HEK293T (cell line): ENCODE results near the gene TMEM181.

Experiments used
- CTCF ChIA-PET: fragments of 350-600 bp; formaldehyde crosslinking; extraction: SDS; loops from one replicate; lab custom pipeline; 2021; ENCODE audit warnings: antibody characterized with exemption, inconsistent platforms; lab: Yijun Ruan, JAX
- POLR2A ChIA-PET: fragments of 350-600 bp; formaldehyde crosslinking; extraction: SDS; loops from one replicate; lab custom pipeline; 2020; ENCODE audit warnings: antibody characterized with exemption, inconsistent platforms; lab: Yijun Ruan, JAX
- DNase-seq: peaks from one replicate; pipeline ENCODE4 v3.0.0; 2012; ENCODE audit warnings: mixed read lengths; ENCODE audit errors: extremely low spot score
- ARNT ChIP-seq: fragments of 450-650 bp; IDR thresholded peaks from 2 replicates; pipeline ENCODE4 v1.6.1; 2017; ENCODE audit warnings: mild to moderate bottlenecking
- BHLHE40 ChIP-seq: fragments of 450-650 bp; IDR thresholded peaks from 2 replicates; pipeline ENCODE4 v1.6.1; 2016; ENCODE audit warnings: mild to moderate bottlenecking, moderate library complexity, borderline replicate concordance
- CTBP1 ChIP-seq: fragments of 450-650 bp; IDR thresholded peaks from 2 replicates; pipeline ENCODE4 v1.6.1; 2016; ENCODE audit warnings: borderline replicate concordance
- ELF4 ChIP-seq: fragments of 450-650 bp; IDR thresholded peaks from 2 replicates; pipeline ENCODE4 v1.6.1; 2017; ENCODE audit warnings: antibody characterized with exemption
- FOXA1 ChIP-seq: fragments of 450-650 bp; IDR thresholded peaks from 2 replicates; pipeline ENCODE4 v1.6.1; 2016; ENCODE audit warnings: mild to moderate bottlenecking
- FOXK2 ChIP-seq: fragments of 450-650 bp; IDR thresholded peaks from 2 replicates; pipeline ENCODE4 v1.6.1; 2016; ENCODE audit warnings: mild to moderate bottlenecking
- FOXM1 ChIP-seq: fragments of 450-650 bp; IDR thresholded peaks from 2 replicates; pipeline ENCODE4 v1.6.1; 2017; ENCODE audit warnings: mild to moderate bottlenecking, borderline replicate concordance
- HDGF ChIP-seq: fragments of 450-650 bp; IDR thresholded peaks from 2 replicates; pipeline ENCODE4 v1.6.1; 2017; ENCODE audit warnings: antibody characterized with exemption, borderline replicate concordance
- L3MBTL2 ChIP-seq: fragments of 450-650 bp; conservative IDR thresholded peaks from 2 replicates; pipeline ENCODE4 v1.6.1; 2016; ENCODE audit warnings: mild to moderate bottlenecking
- LEF1 ChIP-seq: fragments of 450-650 bp; IDR thresholded peaks from 2 replicates; pipeline ENCODE4 v1.6.1; 2017; ENCODE audit warnings: mild to moderate bottlenecking, borderline replicate concordance
- NFRKB ChIP-seq: fragments of 450-650 bp; IDR thresholded peaks from 2 replicates; pipeline ENCODE4 v1.6.1; 2016; ENCODE audit warnings: mild to moderate bottlenecking, moderate library complexity
- SP1 ChIP-seq: fragments of 450-650 bp; IDR thresholded peaks from 2 replicates; pipeline ENCODE4 v1.6.1; 2017
- SUZ12 ChIP-seq: fragments of 450-650 bp; IDR thresholded peaks from 2 replicates; pipeline ENCODE4 v1.6.1; 2016; ENCODE audit warnings: mild to moderate bottlenecking
- TARDBP ChIP-seq: fragments of 450-650 bp; IDR thresholded peaks from 2 replicates; pipeline ENCODE4 v1.6.1; 2016
- ZNF384 ChIP-seq: fragments of 450-650 bp; IDR thresholded peaks from 2 replicates; pipeline ENCODE4 v1.6.1; 2016
- TF ChIP-seq, protein P1 (sequence below): fragments of 450-650 bp; IDR thresholded peaks from 2 replicates; pipeline ENCODE4 v1.6.1; 2016

TMEM181 gene

DNA sequence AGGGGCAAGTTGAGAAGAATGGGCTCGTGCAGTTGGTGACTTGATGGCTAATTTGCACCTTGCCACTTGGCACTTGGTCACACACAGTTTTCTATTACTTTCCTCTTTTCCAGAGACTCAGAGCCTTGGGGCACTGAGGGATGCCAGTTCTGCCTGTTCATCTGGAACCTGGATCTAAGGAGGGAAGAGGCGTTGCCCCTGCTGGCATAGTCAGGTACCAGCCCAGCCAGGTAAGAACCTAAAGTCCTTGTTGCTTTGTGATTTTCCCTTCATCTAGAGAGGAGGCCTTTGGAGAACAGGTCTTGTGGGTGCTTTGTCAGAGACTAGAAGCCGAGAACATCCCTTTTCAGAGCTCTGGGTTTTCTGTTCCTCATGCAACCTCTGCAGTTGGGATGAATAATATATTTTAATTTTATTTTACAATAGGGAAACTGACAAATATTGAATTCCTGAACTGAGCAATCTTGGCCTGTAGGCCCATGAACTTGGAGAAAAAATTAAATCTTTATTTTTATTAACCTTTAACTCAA, 101.3 kb downstream of the TMEM181 start:
- TF ChIP-seq FOXA1 (no peak), FOXK2 (no peak), LEF1 (no peak), SP1 (no peak)
- ChIA-PET CTCF (interaction anchor here (1.5 to 2.7 kb wide), 5 partner anchors 11 to 30 kb away, joined by 6 to 21 read pairs (median 8); partner anchors contain the start of gene SYTL3), POLR2A (interaction anchor here (1.0 kb wide), 1 partner anchor 17 kb away, joined by 4 read pairs; the partner anchor contains the start of gene DYNLT1)
- no peak for DNase-seq

DNA sequence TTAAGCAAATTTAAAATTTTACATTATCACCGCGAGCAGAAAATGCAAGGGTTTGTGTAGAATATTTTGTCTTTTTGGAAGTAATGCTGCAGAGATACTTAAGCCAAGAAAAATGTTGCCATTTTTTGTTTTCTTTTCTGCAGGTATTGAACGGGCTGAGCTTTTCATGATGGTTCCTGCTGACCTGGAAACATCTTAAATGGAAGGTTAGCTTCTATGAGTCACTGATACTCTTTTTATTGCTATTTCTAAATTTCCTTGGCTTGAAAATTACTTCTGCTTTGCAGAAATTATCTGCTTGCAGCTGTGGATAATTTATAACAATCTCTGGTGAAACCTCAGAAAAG, 102.7 kb downstream of the TMEM181 start:
- ChIA-PET CTCF (interaction anchor here (0.8 to 1.7 kb wide), 2 partner anchors 10 to 28 kb away, joined by 5 to 8 read pairs; no protein-coding TSS in a partner anchor), POLR2A (interaction anchor here (1.3 kb wide), 1 partner anchor 18 kb away, joined by 4 read pairs; the partner anchor contains the start of gene DYNLT1)
- DNase-seq, result no peak
- no peak for TF ChIP-seq NFRKB
- TF ChIP-seq ZNF384, result no peak
- TF ChIP-seq BHLHE40, result no peak
- TF ChIP-seq FOXM1, result no peak
- no peak for TF ChIP-seq L3MBTL2
- TF ChIP-seq CTBP1, result no peak
- no peak for TF ChIP-seq FOXA1
- TF ChIP-seq HDGF, result no peak
- no peak for TF ChIP-seq SUZ12
- TF ChIP-seq FOXK2, result no peak
- no peak for TF ChIP-seq ARNT
- no peak for TF ChIP-seq TARDBP
- TF ChIP-seq, protein P1, sequence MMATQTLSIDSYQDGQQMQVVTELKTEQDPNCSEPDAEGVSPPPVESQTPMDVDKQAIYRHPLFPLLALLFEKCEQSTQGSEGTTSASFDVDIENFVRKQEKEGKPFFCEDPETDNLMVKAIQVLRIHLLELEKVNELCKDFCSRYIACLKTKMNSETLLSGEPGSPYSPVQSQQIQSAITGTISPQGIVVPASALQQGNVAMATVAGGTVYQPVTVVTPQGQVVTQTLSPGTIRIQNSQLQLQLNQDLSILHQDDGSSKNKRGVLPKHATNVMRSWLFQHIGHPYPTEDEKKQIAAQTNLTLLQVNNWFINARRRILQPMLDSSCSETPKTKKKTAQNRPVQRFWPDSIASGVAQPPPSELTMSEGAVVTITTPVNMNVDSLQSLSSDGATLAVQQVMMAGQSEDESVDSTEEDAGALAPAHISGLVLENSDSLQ, result no peak
- no peak for TF ChIP-seq SP1
- TF ChIP-seq ELF4, result no peak
- no peak for TF ChIP-seq LEF1

DNA sequence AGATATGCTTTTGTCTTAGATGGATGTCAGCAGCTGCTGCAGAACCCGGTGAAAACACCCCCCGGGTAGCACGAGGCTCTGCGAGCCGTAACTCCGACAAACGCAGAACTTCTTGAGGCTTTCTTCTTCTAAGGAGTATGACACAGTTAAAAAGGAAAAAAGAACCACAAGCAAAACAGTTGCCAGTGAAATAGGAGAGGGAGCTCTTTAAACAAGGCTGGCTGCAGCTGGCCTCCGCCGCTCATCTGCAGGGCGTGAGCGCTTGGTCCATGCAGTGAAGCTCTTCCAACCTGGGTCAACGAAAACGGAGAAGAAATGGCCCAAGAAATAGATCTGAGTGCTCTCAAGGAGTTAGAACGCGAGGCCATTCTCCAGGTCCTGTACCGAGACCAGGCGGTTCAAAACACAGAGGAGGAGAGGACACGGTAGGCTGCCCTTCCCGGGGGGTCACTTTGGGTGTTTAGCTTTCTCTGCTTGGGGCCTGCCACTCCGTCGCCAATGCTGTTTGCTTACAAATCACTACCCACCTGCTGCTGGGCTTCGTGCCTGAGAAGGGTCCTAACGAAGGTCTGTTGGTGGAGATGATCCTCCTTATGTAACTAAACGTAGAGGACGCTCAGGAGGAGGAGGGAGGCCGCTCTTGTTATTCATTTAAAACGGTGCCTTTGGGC, 103.2 kb downstream of the TMEM181 start:
- ChIA-PET POLR2A (interaction anchor here (1.3 kb wide), 1 partner anchor 18 kb away, joined by 4 read pairs; the partner anchor contains the start of gene DYNLT1), CTCF (interaction anchor here (0.8 to 1.7 kb wide), 2 partner anchors 9 to 28 kb away, joined by 5 to 8 read pairs; no protein-coding TSS in a partner anchor)
- DNase-seq, result no peak
- TF ChIP-seq SP1 (no peak), L3MBTL2 (peak; percentile 46; the same call in 1 of the 2 replicates)

DNA sequence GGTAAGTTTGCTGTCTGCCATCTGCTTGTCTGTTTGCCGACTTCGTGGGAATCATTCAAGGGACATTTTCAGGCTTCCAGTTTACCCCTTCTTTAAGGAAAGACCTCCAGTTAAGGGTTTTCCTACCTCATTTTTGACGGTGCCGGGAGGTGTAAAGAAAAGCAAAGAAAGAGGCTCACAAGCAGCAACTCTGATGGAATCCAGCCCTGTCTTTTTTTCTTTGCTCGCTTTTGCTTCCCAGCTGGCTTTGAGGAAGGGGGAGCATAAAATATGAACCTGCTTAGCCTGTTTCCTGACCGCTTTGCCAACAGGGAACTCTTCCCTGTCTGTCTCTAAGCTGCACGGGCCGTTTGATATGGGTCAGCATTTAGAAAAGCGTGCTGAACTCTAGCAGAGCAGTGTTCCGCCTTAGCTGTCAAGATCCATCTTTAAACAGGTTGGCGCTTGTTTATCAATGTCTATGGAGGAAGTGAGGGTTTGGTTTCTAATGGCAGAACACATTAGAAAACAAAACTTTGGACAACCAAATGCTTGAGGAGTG, 103.8 kb downstream of the TMEM181 start:
- CTCF ChIA-PET, result interaction anchor here (1.0 kb wide), 1 partner anchor 28 kb away, joined by 6 read pairs; no protein-coding TSS in a partner anchor
- no peak for DNase-seq
- TF ChIP-seq SP1 (no peak), SUZ12 (no peak), FOXM1 (no peak), ELF4 (no peak), TARDBP (no peak), NFRKB (no peak), ZNF384 (no peak), L3MBTL2 (no peak), ARNT (no peak), LEF1 (no peak)
- TF ChIP-seq, protein P1, result no peak
- POLR2A ChIA-PET, result interaction anchor here (1.3 kb wide), 1 partner anchor 19 kb away, joined by 4 read pairs; the partner anchor contains the start of gene DYNLT1

DNA sequence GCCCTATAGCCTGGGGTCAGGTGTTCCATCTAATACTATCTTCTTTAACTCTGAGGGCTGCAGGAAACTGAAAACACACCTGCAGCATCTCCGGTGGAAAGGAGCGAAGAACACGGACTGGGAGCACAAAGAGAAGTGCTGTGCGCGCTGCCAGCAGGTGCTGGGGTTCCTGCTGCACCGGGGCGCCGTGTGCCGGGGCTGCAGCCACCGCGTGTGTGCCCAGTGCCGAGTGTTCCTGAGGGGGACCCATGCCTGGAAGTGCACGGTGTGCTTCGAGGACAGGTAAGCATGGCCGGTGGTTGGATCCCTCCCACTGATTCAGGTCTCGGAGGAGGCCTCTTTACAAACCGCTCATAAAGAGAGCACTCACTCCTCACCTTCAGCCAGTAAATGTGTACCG, 105.4 kb downstream of the TMEM181 start:
- CTCF ChIA-PET, result no interaction called here
- no peak for DNase-seq
- TF ChIP-seq BHLHE40 (no peak), LEF1 (no peak)
- POLR2A ChIA-PET, result no interaction called here

DNA sequence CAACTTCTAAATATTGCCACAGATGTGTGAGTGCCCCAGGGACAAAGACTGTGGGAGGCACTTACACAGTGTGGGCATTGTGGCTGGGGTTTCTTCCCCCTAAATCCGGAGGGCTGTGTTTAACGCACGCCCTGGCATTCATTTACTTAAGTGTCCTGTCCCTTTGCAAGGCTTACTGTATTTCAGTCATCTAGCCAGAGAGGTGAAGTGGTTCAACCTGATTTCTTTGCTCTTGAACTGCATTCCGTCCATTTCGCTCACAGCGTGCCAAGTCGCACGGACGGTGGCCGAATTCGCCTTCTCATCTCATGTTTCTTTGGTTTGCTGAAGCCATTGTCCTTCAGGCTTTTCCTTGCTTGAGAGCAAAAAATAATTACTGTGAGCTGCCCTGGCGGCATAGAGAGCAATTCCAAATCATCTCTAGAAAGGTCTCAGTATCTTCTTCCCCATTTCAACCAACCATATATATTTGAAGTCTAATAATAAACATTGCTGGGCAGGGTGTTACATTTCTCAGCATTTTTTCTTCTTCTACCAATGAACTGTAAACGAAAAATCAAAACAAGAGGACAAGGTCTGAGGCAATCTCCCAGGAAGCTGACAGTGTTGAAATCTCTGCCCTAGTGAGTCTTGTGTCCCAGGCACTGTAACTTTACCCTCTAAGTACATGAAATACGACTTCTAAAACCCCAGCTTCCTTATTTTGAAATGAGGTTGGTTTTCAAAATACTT, 106.9 kb downstream of the TMEM181 start:
- no peak for DNase-seq
- ChIA-PET POLR2A (no interaction called here), CTCF (interaction anchor here (1.1 kb wide), 1 partner anchor 25 kb away, joined by 4 read pairs; no protein-coding TSS in a partner anchor)
- TF ChIP-seq LEF1 (no peak), BHLHE40 (no peak), L3MBTL2 (no peak), TARDBP (no peak), FOXM1 (no peak), NFRKB (no peak), FOXA1 (no peak), SUZ12 (no peak), CTBP1 (no peak), HDGF (no peak), ELF4 (no peak), FOXK2 (no peak), ARNT (no peak), SP1 (no peak), ZNF384 (no peak)
- TF ChIP-seq, protein P1, result no peak
